ENCODE measurements around the gene LHPP.

The LHPP gene

GRCh38 chr10:124465003-124465776 lies 3.6 kb downstream of the LHPP start:
- no peak for DNase-seq (ENCODE audit: low read depth)
- no peak overlapping the region for H3K4me3 ChIP-seq (ENCODE audit: low read length)
- no peak for TF ChIP-seq CTCF (IDR thresholded peaks at IDR 0.05; ENCODE audit: insufficient read depth, low read depth, low read length, missing control alignments)

- no peak for TF ChIP-seq CTCF (IDR thresholded peaks at IDR 0.05; ENCODE audit: insufficient read depth, low read depth, low read length, missing control alignments)
- no peak overlapping the region for H3K4me3 ChIP-seq (ENCODE audit: low read length)
Measured at GRCh38 chr10:124465777-124466488, 4.3 kb downstream of the LHPP start.

GRCh38 chr10:124467165-124467564 lies 5.5 kb downstream of the LHPP start:
- no peak for DNase-seq (ENCODE audit: low read depth)
- TF ChIP-seq CTCF (IDR thresholded peaks at IDR 0.05; ENCODE audit: insufficient read depth, low read depth, low read length, missing control alignments) = no peak
- no peak overlapping the region for H3K4me3 ChIP-seq (ENCODE audit: low read length)

More at GRCh38 chr10:124465777-124466488, 4.3 kb downstream of the LHPP start:
- no peak for DNase-seq (ENCODE audit: low read depth)

GRCh38 chr10:124468624-124469023 lies 7.0 kb downstream of the LHPP start:
- no peak for DNase-seq (ENCODE audit: low read depth)
- H3K4me3 ChIP-seq (ENCODE audit: low read length) = no peak overlapping the region
- TF ChIP-seq CTCF (IDR thresholded peaks at IDR 0.05; ENCODE audit: insufficient read depth, low read depth, low read length, missing control alignments) = no peak

- no peak overlapping the region for H3K4me3 ChIP-seq (ENCODE audit: low read length)
- TF ChIP-seq CTCF (IDR thresholded peaks at IDR 0.05; ENCODE audit: insufficient read depth, low read depth, low read length, missing control alignments) = no peak
- DNase-seq (ENCODE audit: low read depth) = no peak
Measured at GRCh38 chr10:124469956-124470484, 8.4 kb downstream of the LHPP start.

- no peak overlapping the region for H3K4me3 ChIP-seq (ENCODE audit: low read length)
- no peak for DNase-seq (ENCODE audit: low read depth)
- no peak for TF ChIP-seq CTCF (IDR thresholded peaks at IDR 0.05; ENCODE audit: insufficient read depth, low read depth, low read length, missing control alignments)
Measured at GRCh38 chr10:124470544-124471434, 9.2 kb downstream of the LHPP start.
